ENCODE measurements around the gene PRKG1. TPM values are rescaled to one million over a fixed set of nuclear protein-coding genes. Genes with fewer than 3 reads are reported as not detected.

The PRKG1 gene
- total RNA-seq, 4 donors from 2014 or later: 24.0 to 89.1 (median 45.7) TPM

DNA sequence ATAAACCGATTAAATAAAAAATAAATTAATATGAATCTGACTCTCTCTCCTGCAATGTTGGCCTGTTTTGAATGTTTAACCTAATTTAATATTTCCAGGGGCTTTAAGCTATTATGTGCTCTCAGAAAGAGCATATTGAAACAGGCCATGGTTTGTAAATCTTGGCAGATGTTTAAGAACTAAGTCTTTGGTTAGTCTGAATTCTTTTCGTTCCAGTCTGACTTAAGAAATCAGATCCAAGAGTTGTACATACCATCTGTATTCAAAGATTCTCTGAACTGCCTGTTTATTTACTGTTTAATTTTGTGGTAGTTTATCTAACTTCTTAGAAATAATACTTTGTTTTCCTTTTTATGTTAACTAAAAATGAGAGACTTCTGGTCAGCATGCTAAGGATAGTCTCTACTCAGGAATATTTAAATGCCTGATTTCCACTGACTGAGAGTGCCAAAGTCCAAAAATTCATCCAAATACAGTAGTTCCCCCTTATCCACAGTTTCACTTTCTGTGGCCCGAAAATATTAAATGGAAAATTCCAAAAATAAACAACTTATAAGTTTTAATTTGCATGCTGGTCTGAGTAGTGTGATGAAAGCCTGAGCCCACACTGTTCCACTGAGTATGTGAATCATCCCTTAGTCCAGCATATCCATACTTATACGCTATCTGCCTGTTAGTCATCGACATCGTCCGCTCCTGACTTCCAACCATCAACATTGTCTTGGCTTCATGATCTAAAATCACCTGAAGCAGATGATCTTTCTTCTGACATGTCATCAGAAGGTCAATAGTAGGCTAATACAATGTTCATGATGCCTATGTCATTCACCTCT is 863.2 kb downstream of the PRKG1 start:
- TF ChIP-seq POLR2A (IDR thresholded peaks at IDR 0.05): no peak
- TF ChIP-seq, protein P1, sequence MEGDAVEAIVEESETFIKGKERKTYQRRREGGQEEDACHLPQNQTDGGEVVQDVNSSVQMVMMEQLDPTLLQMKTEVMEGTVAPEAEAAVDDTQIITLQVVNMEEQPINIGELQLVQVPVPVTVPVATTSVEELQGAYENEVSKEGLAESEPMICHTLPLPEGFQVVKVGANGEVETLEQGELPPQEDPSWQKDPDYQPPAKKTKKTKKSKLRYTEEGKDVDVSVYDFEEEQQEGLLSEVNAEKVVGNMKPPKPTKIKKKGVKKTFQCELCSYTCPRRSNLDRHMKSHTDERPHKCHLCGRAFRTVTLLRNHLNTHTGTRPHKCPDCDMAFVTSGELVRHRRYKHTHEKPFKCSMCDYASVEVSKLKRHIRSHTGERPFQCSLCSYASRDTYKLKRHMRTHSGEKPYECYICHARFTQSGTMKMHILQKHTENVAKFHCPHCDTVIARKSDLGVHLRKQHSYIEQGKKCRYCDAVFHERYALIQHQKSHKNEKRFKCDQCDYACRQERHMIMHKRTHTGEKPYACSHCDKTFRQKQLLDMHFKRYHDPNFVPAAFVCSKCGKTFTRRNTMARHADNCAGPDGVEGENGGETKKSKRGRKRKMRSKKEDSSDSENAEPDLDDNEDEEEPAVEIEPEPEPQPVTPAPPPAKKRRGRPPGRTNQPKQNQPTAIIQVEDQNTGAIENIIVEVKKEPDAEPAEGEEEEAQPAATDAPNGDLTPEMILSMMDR (IDR thresholded peaks at IDR 0.05): no peak
- H3K4me1 ChIP-seq: no peaks in the 10 kb centered on the region
- H3K4me3 ChIP-seq: peak overlapping the region in 1 of 4 donors; percentile 0
- no peaks in the 10 kb centered on the region for H3K9me3 ChIP-seq
- H3K27me3 ChIP-seq: no peaks in the 10 kb centered on the region
- H3K36me3 ChIP-seq: no peaks in the 10 kb centered on the region
- no peak for DNase-seq
- no peak overlapping the region for H3K27ac ChIP-seq

DNA sequence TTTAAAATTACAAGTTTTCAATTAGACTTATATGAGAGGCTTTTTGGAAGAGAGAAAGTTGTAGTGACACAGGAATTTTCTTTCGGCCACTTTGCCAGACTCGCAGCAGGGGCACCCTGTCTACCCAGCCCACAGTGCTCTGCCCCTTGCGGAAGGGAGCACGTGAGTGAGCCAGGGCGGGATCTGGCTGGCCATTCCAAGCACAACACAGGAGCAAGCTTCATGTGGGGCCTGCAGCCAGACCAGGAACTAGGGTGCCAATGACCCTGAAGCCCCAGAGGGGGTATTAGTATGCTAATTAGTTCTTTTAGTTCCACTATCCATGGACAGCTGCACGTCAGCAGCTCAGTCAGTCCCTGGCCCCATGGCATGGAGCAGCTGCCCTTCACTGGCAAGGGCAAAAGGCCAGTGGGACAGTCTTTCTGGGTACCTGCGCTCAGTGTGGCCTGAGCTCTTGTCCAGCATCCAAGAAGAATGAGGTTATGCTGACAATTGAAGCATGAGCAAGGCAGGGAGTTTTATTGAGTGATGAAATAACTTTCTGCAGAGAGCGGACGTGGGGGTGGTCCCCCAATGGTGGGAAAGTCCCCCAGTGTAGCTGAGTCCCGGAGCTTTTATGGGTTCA is 876.2 kb downstream of the PRKG1 start:
- no peak for DNase-seq
- no peaks in the 10 kb centered on the region for H3K27me3 ChIP-seq
- H3K9me3 ChIP-seq: no peaks in the 10 kb centered on the region
- H3K36me3 ChIP-seq: no peaks in the 10 kb centered on the region
- H3K4me3 ChIP-seq: no peak overlapping the region
- TF ChIP-seq, protein P1 (IDR thresholded peaks at IDR 0.05): no peak
- TF ChIP-seq POLR2A (IDR thresholded peaks at IDR 0.05): no peak
- H3K27ac ChIP-seq: no peak overlapping the region
- H3K4me1 ChIP-seq: no peaks in the 10 kb centered on the region

DNA sequence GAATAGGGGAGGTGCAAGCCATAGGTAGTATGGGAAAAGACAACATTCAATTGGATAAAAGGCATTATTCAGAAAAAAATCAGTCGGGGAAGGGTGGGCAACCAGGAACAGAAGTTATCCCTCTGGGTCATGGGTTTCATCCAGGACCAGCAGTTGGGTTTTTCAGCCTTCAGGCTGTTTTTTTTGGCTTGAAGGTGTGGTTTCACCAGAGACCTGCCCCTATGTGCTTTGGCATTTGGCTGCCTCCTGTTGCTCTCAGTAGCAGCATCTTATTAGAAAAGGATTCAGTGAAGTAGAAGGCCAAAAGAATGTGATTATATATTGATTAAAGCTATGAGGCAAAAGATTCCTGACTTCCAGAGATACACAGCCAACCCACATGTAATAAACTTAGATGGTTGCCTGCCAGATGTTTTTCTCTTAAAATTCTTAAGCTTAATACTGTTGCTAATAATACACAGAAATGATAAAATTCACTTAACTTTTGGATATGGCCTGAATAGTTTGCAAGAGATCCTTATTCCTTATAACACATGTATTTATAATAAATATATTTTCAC is 876.8 kb downstream of the PRKG1 start:
- TF ChIP-seq, protein P1 (IDR thresholded peaks at IDR 0.05): no peak
- TF ChIP-seq POLR2A (IDR thresholded peaks at IDR 0.05): no peak
- no peak overlapping the region for H3K27ac ChIP-seq
- DNase-seq: no peak
- no peak overlapping the region for H3K4me3 ChIP-seq
- no peaks in the 10 kb centered on the region for H3K9me3 ChIP-seq
- no peaks in the 10 kb centered on the region for H3K4me1 ChIP-seq
- no peaks in the 10 kb centered on the region for H3K36me3 ChIP-seq
- H3K27me3 ChIP-seq: no peaks in the 10 kb centered on the region

DNA sequence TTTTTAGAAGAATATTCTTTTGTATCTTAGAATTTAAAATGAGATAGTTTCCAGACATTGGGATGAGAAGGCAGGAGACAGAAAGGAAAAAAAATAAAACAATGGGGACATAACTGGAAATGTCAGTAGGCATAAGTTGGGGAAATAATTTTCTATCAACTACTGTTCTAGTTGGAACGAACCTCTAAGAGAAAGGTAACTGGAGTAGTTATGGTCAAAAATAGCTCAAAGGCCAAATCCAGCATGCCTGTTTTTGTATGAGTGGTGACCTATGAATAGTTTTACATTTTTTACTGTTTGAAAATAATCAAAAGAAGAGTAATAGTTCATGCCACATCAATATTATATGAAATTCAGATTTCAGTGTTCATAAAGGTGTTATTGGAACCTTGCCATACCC is 877.3 kb downstream of the PRKG1 start:
- Histone ChIP-seq H3K36me3 (no peaks in the 10 kb centered on the region), H3K4me1 (no peaks in the 10 kb centered on the region), H3K27me3 (no peaks in the 10 kb centered on the region), H3K4me3 (no peak overlapping the region), H3K9me3 (no peaks in the 10 kb centered on the region), H3K27ac (no peak overlapping the region)
- TF ChIP-seq POLR2A (IDR thresholded peaks at IDR 0.05): no peak
- TF ChIP-seq, protein P1 (IDR thresholded peaks at IDR 0.05): no peak
- DNase-seq: no peak

DNA sequence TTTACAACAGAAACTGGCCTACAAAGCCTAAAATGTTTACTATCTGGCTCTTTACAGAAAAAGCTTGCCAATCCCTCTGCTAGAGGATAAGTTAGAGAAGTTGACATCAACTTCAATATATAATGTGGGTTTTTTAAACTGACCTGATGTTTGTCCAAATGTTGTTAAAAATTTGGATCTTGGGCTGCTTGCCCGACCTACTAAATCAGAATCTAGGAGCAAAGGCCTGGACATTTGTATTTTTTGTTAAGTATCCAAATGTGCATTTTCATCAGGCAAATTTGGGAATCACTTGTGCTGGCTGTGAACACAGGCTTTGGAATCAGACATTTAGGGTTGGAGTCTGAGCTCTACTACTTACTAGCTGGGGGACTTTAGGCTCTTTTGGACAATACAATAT is 877.8 kb downstream of the PRKG1 start:
- no peaks in the 10 kb centered on the region for H3K9me3 ChIP-seq
- TF ChIP-seq, protein P1 (IDR thresholded peaks at IDR 0.05): no peak
- H3K27me3 ChIP-seq: no peaks in the 10 kb centered on the region
- no peaks in the 10 kb centered on the region for H3K36me3 ChIP-seq
- H3K4me1 ChIP-seq: no peaks in the 10 kb centered on the region
- DNase-seq: no peak
- H3K27ac ChIP-seq: no peak overlapping the region
- no peak overlapping the region for H3K4me3 ChIP-seq

Measured in Peyer's patch (tissue), 4 donors.